ENCODE measurements around the gene OTOL1. TPM values are rescaled to one million over a fixed set of nuclear protein-coding genes. Genes with fewer than 3 reads are reported as not detected.
"Not testable (repeated sequence)": the region's sequence is repeated elsewhere in the genome, so short reads cannot be mapped to it uniquely, and the experiment has no call there.

Gene OTOL1
- total RNA-seq, 4 donors from 2014 or later: not detected

GRCh38 chr3:161484226-161484625, 12.4 kb upstream of the OTOL1 start:
- no peak for DNase-seq (ENCODE audit: extremely low spot score)
- Histone ChIP-seq H3K27me3 (no peaks in the 10 kb centered on the region), H3K9me3 (no peaks in the 10 kb centered on the region), H3K4me1 (no peaks in the 10 kb centered on the region), H3K4me3 (no peak overlapping the region), H3K27ac (replicated peaks in 1 of 4) (no peak overlapping the region), H3K36me3 (no peaks in the 10 kb centered on the region)
- TF ChIP-seq, protein P1, sequence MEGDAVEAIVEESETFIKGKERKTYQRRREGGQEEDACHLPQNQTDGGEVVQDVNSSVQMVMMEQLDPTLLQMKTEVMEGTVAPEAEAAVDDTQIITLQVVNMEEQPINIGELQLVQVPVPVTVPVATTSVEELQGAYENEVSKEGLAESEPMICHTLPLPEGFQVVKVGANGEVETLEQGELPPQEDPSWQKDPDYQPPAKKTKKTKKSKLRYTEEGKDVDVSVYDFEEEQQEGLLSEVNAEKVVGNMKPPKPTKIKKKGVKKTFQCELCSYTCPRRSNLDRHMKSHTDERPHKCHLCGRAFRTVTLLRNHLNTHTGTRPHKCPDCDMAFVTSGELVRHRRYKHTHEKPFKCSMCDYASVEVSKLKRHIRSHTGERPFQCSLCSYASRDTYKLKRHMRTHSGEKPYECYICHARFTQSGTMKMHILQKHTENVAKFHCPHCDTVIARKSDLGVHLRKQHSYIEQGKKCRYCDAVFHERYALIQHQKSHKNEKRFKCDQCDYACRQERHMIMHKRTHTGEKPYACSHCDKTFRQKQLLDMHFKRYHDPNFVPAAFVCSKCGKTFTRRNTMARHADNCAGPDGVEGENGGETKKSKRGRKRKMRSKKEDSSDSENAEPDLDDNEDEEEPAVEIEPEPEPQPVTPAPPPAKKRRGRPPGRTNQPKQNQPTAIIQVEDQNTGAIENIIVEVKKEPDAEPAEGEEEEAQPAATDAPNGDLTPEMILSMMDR (IDR thresholded peaks at IDR 0.05): no peak
- TF ChIP-seq POLR2A (IDR thresholded peaks at IDR 0.05; ENCODE audit: low read depth) (no peak), POLR2AphosphoS5 (IDR thresholded peaks at IDR 0.05) (no peak), EP300 (IDR thresholded peaks at IDR 0.05) (no peak)
- 91% methylated on average over 1 of the region's 1 CpG for WGBS
- intact Hi-C loops (cut with DNase I): no loop called here

DNA sequence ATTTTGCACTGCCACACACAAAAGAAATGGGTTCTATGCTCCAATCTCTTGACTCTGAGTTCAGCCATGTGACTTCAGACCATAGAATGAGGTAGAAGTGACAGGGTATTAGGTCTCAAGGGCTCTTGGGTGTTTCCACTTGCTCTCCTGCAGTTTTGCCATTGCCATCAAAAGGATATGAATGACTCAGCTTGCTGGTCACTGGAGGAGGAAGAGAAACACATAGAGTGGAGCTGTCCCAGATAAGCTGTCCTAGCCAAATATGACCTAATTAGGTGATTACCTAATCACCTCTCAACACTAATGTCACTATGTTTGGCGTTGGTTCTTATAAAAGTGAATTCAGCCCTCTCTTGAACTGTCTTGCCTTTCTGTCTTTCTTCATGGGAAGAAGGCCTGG, 8.3 kb upstream of the OTOL1 start:
- H3K4me3 ChIP-seq; H3K4me1 ChIP-seq; H3K36me3 ChIP-seq; intact Hi-C loops (cut with DNase I); H3K27me3 ChIP-seq; H3K27ac ChIP-seq (replicated peaks in 1 of 4); H3K9me3 ChIP-seq; DNase-seq (ENCODE audit: extremely low spot score): not testable (repeated sequence)
- WGBS: 31% methylated on average over 1 of the region's 1 CpG

DNA sequence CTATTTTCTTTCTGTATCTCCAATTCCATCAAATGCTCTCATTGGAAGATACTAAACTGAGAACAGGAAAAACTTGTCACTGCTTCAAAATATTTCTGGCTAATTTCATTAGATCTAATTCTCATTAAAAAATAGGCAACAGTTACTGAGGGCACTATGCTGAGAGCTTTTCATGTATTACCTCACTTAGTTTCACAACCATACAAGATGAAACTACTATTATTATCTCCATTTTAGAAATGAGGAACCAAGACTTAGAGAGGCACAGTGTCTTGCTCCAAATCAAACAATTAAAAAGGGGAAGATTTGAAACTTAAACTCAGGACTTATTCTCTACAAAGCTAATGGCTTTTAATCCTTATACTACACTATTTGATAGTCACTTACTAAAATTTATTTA, 7.2 kb upstream of the OTOL1 start:
- no peak for DNase-seq (ENCODE audit: extremely low spot score)
- Histone ChIP-seq H3K36me3 (no peaks in the 10 kb centered on the region), H3K4me3 (no peak overlapping the region), H3K27ac (replicated peaks in 1 of 4) (no peak overlapping the region), H3K4me1 (no peaks in the 10 kb centered on the region), H3K9me3 (no peaks in the 10 kb centered on the region), H3K27me3 (no peaks in the 10 kb centered on the region)
- intact Hi-C loops (cut with DNase I): no loop called here
- TF ChIP-seq, protein P1 (IDR thresholded peaks at IDR 0.05): no peak
- TF ChIP-seq POLR2A (IDR thresholded peaks at IDR 0.05; ENCODE audit: low read depth): no peak
- TF ChIP-seq EP300 (IDR thresholded peaks at IDR 0.05): no peak
- no peak for TF ChIP-seq POLR2AphosphoS5 (IDR thresholded peaks at IDR 0.05)

- H3K9me3 ChIP-seq; H3K36me3 ChIP-seq; DNase-seq (ENCODE audit: extremely low spot score); H3K27me3 ChIP-seq; intact Hi-C loops (cut with DNase I); H3K4me3 ChIP-seq; H3K4me1 ChIP-seq; H3K27ac ChIP-seq (replicated peaks in 1 of 4): not testable (repeated sequence)
- WGBS: 93% methylated on average over 1 of the region's 1 CpG
Observed at GRCh38 chr3:161490845-161491244, 5.8 kb upstream of the OTOL1 start.

- Histone ChIP-seq H3K27me3 (no peaks in the 10 kb centered on the region), H3K36me3 (no peaks in the 10 kb centered on the region), H3K4me3 (no peak overlapping the region), H3K4me1 (no peaks in the 10 kb centered on the region), H3K27ac (replicated peaks in 1 of 4) (no peak overlapping the region), H3K9me3 (peaks cover 0 to 7% (median 2%) of the 10 kb centered on the region in 4 donors)
- 72% methylated on average over 2 of the region's 2 CpGs for WGBS
- intact Hi-C loops (cut with DNase I): no loop called here
- no peak for DNase-seq (ENCODE audit: extremely low spot score)
- TF ChIP-seq, protein P1 (IDR thresholded peaks at IDR 0.05): no peak
- TF ChIP-seq POLR2A (IDR thresholded peaks at IDR 0.05; ENCODE audit: low read depth) (no peak), POLR2AphosphoS5 (IDR thresholded peaks at IDR 0.05) (no peak), EP300 (IDR thresholded peaks at IDR 0.05) (no peak)
Observed at GRCh38 chr3:161498259-161498921, 1.8 kb downstream of the OTOL1 start.

All from esophagus muscularis mucosa (tissue), 4 donors.